Transverse colon (tissue), 4 donors: Measurements from ENCODE around the gene HSPA6. TPM values are rescaled to one million over a fixed set of nuclear protein-coding genes. Genes with fewer than 3 reads are reported as not detected.

Experiments
- DNase-seq: peaks from one replicate; pipeline ENCODE4 v3.0.0-alpha.2; 2019
- H3K27ac ChIP-seq, 4 donors: fragments of 200-600 bp; sonication (generic); 2 replicates each; pipeline ENCODE4 v1.5.1; 2016 to 2018; ENCODE audit warnings: inconsistent platforms in 4 of 4
- H3K27me3 ChIP-seq: fragments of 200-600 bp; sonication (generic); 2 replicates; pipeline ENCODE4 v1.5.1; 2017; ENCODE audit warnings: inconsistent platforms
- H3K36me3 ChIP-seq, 4 donors: fragments of 200-600 bp; sonication (generic); 2 replicates each; pipeline ENCODE4 v1.5.1; 2017 to 2019; ENCODE audit warnings: inconsistent platforms in 4 of 4
- H3K4me1 ChIP-seq, 4 donors: fragments of 200-600 bp; sonication (generic); 2 replicates each; pipeline ENCODE4 v1.5.1; 2017 to 2020; ENCODE audit warnings: inconsistent platforms in 4 of 4
- H3K4me3 ChIP-seq, 4 donors: fragments of 200-600 bp; sonication (generic); 1 replicate in 1 of 4; 2 replicates in 3 of 4; pipeline versions ENCODE4 v1.5.1 to v1.6.1; 2017 to 2019; ENCODE audit warnings: inconsistent platforms in 4 of 4
- H3K9me3 ChIP-seq, 2 donors: fragments of 200-600 bp; sonication (generic); 2 replicates each; pipeline ENCODE4 v1.5.1; 2017 to 2019; ENCODE audit warnings: inconsistent platforms in 2 of 2
- EP300 ChIP-seq: sonication (generic); formaldehyde crosslinking; IDR thresholded peaks from one replicate; pipeline ENCODE4 v1.6.1; 2017; ENCODE audit warnings: antibody characterized with exemption, low read depth
- POLR2A ChIP-seq: fragments of 450-650 bp; IDR thresholded peaks from one replicate; pipeline ENCODE4 v1.6.1; 2016; ENCODE audit warnings: antibody characterized with exemption, mild to moderate bottlenecking, moderate library complexity
- POLR2AphosphoS5 ChIP-seq, 3 donors: sonication (generic); formaldehyde crosslinking; IDR thresholded peaks; one replicate each; pipeline ENCODE4 v1.6.1; 2016; ENCODE audit warnings: antibody characterized with exemption in 3 of 3
- WGBS, 2 donors: methylation state at CpG; one replicate each; pipeline ENCODE4 v1.1.5; 2018; ENCODE audit warnings: low coverage in 1 of 2; 5-methylcytosine and 5-hydroxymethylcytosine counted together
- in situ Hi-C, 4 donors: fragments of 200-750 bp; cut with MboI; loops; one replicate each; pipeline versions ENCODE4 v1.15.0 to v1.15.1; 2017; ENCODE audit warnings: low sequenced_read_pairs in 3 of 4, low pct_ligation_motif_present in 1 of 4, low pct_unique_long_range_greater_than_20kb in 1 of 4
- intact Hi-C: fragments of 100-400 bp; cut with DNase I; formaldehyde crosslinking; loops from one replicate; pipeline ENCODE4 v1.15.1; 2023; ENCODE audit warnings: low total_unique reads
- total RNA-seq, 4 donors: library from RNA; depleted of rRNA; stranded (reverse); fragments of >200 nt; gene quantifications; one replicate each; pipeline ENCODE4 v1.1.0, GENCODE V29; 2016
- TF ChIP-seq, protein P1 (sequence below), 5 experiments: fragments of 200-600 bp in 3 of 5; fragments of 450-650 bp in 2 of 5; sonication (generic) in 3 of 5; IDR thresholded peaks; 1 replicate in 2 of 5; 2 replicates in 3 of 5; pipeline ENCODE4 v1.5.1; 2016 to 2017; ENCODE audit warnings: antibody characterized with exemption in 5 of 5, inconsistent platforms in 3 of 5, mild to moderate bottlenecking in 2 of 5, moderate library complexity in 1 of 5

HSPA6 gene
- total RNA-seq, 4 donors from 2014 or later: 0.82 to 2.2 (median 1.6) TPM; not detected in 1

GRCh38 chr1:161481624-161482392 is 42.5 kb upstream of the HSPA6 start:
- in situ Hi-C loops (loop anchor here (10.0 kb wide), 2 partner anchors 253 to 263 kb away; partner anchors contain the start of gene DUSP12 (in 3 of the 4)), intact Hi-C loops (loop anchor here (10.0 kb wide), 1 partner anchor 253 kb away; no protein-coding TSS in a partner anchor)
- 63 to 78% methylated on average over 4 to 13 of the region's 13 CpGs for WGBS, 2 donors

GRCh38 chr1:161482610-161483009 is 41.7 kb upstream of the HSPA6 start:
- no peaks in the 10 kb centered on the region for H3K9me3 ChIP-seq
- H3K36me3 ChIP-seq: no peaks in the 10 kb centered on the region
- peaks cover 50% of the 10 kb centered on the region for H3K27me3 ChIP-seq
- peaks cover 0 to 6% (median 2%) of the 10 kb centered on the region in 4 donors for H3K4me1 ChIP-seq
- DNase-seq: no peak
- intact Hi-C loops (loop anchor here (10.0 kb wide), 1 partner anchor 252 kb away; no protein-coding TSS in a partner anchor), in situ Hi-C loops (loop anchor here (10.0 kb wide), 2 partner anchors 252 to 262 kb away; partner anchors contain the start of gene DUSP12 (in 3 of the 4))
- H3K27ac ChIP-seq: no peak overlapping the region
- TF ChIP-seq POLR2A (no peak), POLR2AphosphoS5 (IDR thresholded peaks at IDR 0.05) (no peak), EP300 (no peak)
- TF ChIP-seq, protein P1, sequence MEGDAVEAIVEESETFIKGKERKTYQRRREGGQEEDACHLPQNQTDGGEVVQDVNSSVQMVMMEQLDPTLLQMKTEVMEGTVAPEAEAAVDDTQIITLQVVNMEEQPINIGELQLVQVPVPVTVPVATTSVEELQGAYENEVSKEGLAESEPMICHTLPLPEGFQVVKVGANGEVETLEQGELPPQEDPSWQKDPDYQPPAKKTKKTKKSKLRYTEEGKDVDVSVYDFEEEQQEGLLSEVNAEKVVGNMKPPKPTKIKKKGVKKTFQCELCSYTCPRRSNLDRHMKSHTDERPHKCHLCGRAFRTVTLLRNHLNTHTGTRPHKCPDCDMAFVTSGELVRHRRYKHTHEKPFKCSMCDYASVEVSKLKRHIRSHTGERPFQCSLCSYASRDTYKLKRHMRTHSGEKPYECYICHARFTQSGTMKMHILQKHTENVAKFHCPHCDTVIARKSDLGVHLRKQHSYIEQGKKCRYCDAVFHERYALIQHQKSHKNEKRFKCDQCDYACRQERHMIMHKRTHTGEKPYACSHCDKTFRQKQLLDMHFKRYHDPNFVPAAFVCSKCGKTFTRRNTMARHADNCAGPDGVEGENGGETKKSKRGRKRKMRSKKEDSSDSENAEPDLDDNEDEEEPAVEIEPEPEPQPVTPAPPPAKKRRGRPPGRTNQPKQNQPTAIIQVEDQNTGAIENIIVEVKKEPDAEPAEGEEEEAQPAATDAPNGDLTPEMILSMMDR (IDR thresholded peaks at IDR 0.05): no peak
- 70 to 80% methylated on average over 4 to 6 of the region's 6 CpGs for WGBS, 2 donors
- H3K4me3 ChIP-seq: no peak overlapping the region

More at GRCh38 chr1:161481624-161482392, 42.5 kb upstream of the HSPA6 start:
- Histone ChIP-seq H3K36me3 (no peaks in the 10 kb centered on the region), H3K4me3 (no peak overlapping the region), H3K27me3 (peaks cover 50% of the 10 kb centered on the region), H3K27ac (no peak overlapping the region), H3K9me3 (no peaks in the 10 kb centered on the region), H3K4me1 (no peaks in the 10 kb centered on the region)
- DNase-seq: no peak
- TF ChIP-seq EP300: no peak
- no peak for TF ChIP-seq POLR2AphosphoS5 (IDR thresholded peaks at IDR 0.05)
- TF ChIP-seq, protein P1 (IDR thresholded peaks at IDR 0.05): no peak
- TF ChIP-seq POLR2A: no peak

GRCh38 chr1:161483361-161483760 is 41.0 kb upstream of the HSPA6 start:
- H3K27me3 ChIP-seq: peaks cover 51% of the 10 kb centered on the region

More at GRCh38 chr1:161483361-161483760, 41.0 kb upstream of the HSPA6 start:
- Histone ChIP-seq H3K4me1 (peaks cover 0 to 6% (median 2%) of the 10 kb centered on the region in 4 donors), H3K9me3 (no peaks in the 10 kb centered on the region), H3K27ac (no peak overlapping the region), H3K36me3 (no peaks in the 10 kb centered on the region), H3K4me3 (no peak overlapping the region)
- intact Hi-C loops: loop anchor here (10.0 kb wide), 1 partner anchor 251 kb away; no protein-coding TSS in a partner anchor
- TF ChIP-seq, protein P1 (IDR thresholded peaks at IDR 0.05): no peak
- TF ChIP-seq EP300 (no peak), POLR2AphosphoS5 (IDR thresholded peaks at IDR 0.05) (no peak)
- 83 to 88% methylated on average over 1 to 3 of the region's 3 CpGs for WGBS, 2 donors
- in situ Hi-C loops: loop anchor here (10.0 kb wide), 2 partner anchors 251 to 261 kb away; partner anchors contain the start of gene DUSP12 (in 3 of the 4)
- no peak for DNase-seq
